Dendritic cell treated with granulocyte-macrophage colony-stimulating factor and Interleukin-4, amounts not matched to agents 40 ng/mL and 50 ng/mL, for 4 days (primary cell): ENCODE measurements around the gene MRPL46.

ENCODE experiments used
- H3K27ac Mint-ChIP-seq: one replicate; pipeline ENCODE4 v1.8.0; 2022; ENCODE audit warnings: mild to moderate bottlenecking, mixed read lengths
- H3K27me3 Mint-ChIP-seq: one replicate; pipeline ENCODE4 v1.8.0; 2022; ENCODE audit warnings: mild to moderate bottlenecking, mixed read lengths
- H3K36me3 Mint-ChIP-seq: one replicate; pipeline ENCODE4 v1.8.0; 2022; ENCODE audit warnings: low read depth, mixed read lengths
- H3K4me1 Mint-ChIP-seq: one replicate; pipeline ENCODE4 v1.8.0; 2022; ENCODE audit warnings: low read depth, mixed read lengths
- H3K4me3 Mint-ChIP-seq: one replicate; pipeline ENCODE4 v1.8.0; 2022; ENCODE audit warnings: mild to moderate bottlenecking, moderate library complexity, mixed read lengths
- H3K9me3 Mint-ChIP-seq: one replicate; pipeline ENCODE4 v1.8.0; 2022; ENCODE audit warnings: mixed read lengths
- intact Hi-C: fragments of 100-400 bp; cut with micrococcal nuclease; formaldehyde crosslinking; loops from one replicate; pipeline ENCODE4 v1.15.0; 2022

Gene MRPL46

GRCh38 chr15:88419830-88420229 is 47.4 kb downstream of the MRPL46 start:
- Mint-ChIP-seq H3K36me3 (no peaks in the 10 kb centered on the region), H3K27me3 (peaks cover 9% of the 10 kb centered on the region), H3K4me1 (no peaks in the 10 kb centered on the region), H3K9me3 (no peaks in the 10 kb centered on the region), H3K4me3 (no peak overlapping the region), H3K27ac (no peak overlapping the region)
- intact Hi-C loops, result no loop called here
